OCI-M2 (cell line): ENCODE results near the gene GAL3ST2.
"Not testable (repeated sequence)": the region's sequence is repeated elsewhere in the genome, so short reads cannot be mapped to it uniquely, and the experiment has no call there.

Source experiments
- DNase-seq: peaks from one replicate; lab custom pipeline; 2025; ENCODE audit not compliant: unreplicated experiment; lab: John Stamatoyannopoulos, UW

The GAL3ST2 gene

DNA sequence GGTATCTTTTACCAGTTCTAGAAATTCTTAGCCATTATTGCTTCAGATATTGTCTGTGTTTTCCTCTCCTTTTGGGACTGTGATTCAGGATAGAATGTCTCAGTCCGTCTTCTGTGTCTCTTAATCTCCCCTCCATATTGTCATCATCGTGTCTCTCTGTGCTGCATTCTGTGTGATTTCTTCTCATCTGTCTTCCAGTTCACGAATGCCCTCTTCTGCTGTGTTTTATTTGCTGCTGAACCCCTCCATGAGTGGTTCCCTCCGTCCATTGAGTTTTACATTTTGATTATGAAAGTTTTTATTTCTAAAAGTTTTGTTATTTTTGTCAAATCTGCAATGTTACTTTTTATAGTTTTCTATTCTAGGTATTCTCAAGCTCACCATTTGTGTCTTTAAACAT, 30.5 kb upstream of the GAL3ST2 start:
- DNase-seq = no peak

DNA sequence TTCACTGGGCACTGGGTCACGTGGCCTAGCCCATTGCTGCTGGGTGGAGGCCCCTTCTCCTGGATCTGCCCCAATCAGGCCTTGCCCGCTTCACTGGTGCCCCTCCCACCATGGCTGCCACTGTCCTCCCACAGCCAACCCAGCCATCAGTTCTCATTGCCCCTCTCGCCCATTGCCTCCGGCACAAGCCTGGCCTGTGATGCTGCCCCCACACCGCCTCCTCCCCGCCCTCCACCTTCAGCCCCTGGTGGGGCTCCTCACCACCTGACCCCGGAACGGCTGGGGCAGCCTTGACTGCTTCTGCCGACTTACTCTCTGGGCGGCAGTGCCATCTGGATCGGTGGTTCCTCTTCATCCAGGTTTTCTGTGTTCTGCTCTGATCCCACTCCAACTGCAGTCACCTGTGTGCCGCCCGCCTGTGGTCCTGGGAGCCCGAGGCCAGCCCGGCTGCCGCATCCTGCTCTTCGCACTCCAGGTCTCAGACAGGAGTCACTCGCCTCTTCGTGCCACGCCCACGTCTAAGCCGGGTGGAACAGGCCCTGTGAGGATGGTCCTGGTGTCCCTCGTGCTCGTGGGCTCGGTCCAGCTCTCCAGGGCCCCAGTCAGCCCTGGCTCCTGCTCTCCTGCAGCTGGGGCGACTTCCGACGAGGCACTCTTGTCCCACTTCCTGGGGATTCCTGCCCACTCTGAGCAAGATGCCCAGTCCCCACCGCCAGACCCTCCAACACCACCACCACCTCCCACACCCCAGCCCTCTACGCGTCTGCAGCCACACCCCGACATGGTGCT, 28.0 kb upstream of the GAL3ST2 start:
- DNase-seq = no peak

DNA sequence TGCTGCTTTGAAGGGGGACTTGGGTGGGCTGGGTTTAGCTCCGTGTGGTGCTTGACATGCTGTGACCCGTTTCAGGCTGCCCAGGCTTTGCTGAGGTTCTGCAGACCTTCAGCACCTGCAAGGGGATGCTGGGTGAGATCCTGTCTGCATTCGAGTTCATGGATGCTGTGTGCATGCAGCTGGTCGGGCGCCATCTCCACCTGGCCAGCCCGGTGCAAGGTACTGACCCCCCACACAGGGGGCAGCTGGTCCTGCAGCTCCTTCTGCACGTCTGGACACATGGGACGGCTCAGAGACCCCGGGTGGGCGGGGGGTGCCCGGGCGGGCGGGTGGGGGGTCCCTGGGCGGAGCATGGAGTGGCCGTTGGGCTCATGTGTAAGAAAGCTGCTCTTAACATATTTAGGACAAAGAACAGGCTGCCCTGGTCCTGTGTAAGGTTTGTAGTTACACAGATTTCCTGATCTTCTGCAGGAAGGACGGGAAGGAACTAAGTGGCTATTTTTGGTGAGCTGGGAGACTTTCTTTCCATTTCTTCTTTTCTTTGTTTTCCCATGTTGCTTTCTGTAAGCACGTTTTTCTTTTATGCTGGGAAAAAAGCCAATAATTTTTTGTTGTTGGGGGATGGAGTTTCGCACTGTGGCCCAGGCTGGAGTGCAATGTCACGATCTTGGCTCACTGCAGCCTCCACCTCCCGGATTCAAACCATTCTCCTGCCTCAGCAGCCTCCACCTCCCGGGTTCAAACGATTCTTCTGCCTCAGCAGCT, 26.4 kb upstream of the GAL3ST2 start:
- no peak for DNase-seq

DNA sequence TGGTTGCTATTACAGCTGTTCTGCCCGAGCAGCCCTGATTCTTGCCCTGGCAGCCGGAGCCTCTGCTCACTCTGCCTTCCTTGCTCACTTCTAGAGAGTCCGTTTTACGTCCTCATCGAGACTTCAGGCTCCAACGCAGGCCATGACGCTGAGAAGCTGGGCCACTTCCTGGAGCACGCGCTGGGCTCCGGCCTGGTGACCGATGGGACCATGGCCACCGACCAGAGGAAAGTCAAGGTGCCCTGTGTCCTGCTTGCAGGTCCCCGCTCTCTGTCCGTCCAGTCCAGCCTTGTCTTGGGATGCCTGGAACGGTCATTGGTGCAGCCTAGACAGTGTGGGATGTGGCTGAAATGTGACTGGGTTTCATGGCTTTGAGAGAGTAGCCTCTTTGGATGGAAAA, 25.5 kb upstream of the GAL3ST2 start:
- DNase-seq = no peak

DNA sequence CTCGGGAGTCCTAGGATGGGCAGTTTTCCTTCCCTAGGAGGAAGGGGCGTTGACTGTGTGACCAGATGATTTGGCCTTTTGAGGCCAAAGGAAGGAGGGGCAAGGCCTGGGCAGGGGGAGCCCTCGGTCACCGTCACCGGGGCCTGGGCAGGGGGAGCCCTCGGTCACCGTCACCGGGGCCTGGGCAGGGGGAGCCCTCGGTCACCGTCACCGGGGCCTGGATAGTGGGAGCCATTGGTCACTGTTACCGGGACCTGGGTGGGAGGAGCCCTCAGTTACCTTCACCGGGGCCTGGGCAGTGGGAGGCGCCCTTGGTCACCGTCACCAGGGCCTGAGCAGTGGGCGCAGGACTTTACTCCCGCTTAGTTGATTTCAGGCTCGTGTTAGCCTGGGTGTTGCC, 24.8 kb upstream of the GAL3ST2 start:
- DNase-seq = no peak

DNA sequence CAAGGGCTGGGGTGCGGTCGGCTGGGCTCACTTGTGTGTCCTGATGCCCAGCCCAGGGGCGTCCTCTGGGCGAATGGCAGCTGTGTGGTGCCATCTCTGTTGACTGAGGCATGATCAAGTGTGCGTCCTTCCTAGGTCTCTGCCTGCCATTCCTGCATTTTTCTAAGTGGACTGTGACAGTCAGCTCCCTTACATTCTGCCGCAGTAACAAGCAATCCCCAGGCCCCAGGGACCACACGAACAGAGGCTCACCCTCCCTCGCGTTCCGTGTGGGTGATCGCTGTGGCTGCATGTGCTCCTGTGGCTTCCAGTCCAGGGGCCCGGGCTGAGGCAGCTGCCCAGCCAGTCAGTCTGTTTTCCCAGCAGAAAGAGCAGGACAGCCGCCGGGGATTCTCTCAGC, 24.4 kb upstream of the GAL3ST2 start:
- no peak for DNase-seq

DNA sequence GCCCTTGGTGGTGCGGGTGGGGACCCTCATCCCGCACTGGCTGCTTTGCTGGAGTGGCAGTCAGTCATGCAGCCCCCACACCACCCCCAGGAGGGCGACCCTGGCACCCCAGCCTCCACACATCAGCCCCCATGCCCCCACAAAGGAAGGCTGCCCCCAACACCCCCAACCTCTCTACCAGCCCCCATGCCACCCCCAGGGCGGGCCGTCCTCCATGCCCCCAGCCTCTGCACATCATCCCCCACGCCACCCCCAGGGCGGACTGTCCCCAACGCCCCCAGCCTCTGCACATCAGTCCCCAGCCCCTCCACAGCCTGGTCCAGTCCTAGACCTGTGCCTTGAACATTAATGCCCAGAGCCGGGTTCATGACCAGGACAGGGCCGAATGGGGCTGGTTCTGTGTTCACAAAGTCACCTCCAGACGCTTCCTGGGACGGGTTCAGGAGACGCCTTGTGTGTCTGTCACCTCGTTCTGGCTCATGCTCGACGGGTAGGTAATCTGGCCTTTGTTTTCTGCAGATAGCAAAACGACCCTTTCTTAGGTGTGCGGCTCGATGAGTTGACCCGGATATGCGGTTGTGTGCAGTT, 23.8 kb upstream of the GAL3ST2 start:
- no peak for DNase-seq

DNA sequence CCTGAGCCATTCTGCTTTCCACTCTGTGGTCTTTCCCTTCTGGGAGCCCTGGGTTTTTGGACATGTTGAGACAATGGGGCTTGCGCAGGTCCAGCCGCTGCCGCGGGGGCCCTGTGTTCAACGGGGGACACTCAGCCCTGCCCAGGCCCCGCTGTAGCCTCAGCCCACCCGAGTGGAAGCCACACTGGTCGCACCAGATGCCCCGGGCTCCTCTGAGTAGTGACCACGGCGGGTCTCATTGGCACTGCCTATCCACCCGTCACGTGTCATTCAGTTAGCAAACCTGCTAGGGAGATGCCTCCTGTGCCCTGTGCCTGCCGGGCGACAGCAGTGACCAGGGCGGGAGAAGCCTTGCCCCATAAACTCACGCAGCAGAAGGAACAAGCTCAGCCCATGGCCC, 23.1 kb upstream of the GAL3ST2 start:
- DNase-seq = no peak

DNA sequence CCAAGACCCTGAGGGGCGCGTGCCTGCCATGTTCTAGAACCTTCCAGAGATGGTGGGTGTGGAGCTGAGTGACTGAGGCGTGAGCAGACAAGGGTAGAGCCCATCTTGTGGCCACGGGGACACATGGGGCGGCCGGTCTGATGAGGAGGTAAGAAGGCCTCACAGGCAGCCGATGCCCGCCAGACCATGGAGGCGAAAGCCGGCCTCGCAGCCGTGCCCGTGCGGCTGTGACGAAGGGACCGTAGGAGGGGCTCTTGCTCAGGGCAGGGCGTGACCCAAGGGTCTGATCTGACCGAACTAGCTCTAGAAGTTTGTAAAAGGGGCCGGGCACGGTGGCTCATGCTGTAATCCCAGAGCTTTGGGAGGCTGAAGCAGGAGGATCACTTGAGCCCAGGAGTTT, 22.6 kb upstream of the GAL3ST2 start:
- no peak for DNase-seq

DNA sequence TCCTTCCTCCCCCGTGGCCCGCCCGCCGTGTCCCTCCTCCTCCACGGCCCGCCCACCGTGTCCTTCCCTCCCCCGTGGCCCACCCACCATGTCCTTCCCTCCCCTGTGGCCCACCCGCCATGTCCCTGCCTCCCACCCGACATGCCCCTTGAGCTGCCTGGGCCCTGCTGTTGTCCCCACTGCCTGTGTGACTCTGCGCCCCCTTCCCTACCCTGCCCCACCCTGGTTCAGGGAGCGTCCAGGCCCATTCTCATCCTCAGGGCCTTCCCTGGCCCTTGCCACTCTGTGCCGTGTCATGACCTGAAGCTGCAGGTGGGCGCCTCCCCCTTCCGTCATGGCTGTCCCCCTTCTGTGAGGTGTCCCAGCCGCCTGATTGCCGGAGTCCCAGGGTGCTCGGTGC, 21.5 kb upstream of the GAL3ST2 start:
- no peak for DNase-seq

DNA sequence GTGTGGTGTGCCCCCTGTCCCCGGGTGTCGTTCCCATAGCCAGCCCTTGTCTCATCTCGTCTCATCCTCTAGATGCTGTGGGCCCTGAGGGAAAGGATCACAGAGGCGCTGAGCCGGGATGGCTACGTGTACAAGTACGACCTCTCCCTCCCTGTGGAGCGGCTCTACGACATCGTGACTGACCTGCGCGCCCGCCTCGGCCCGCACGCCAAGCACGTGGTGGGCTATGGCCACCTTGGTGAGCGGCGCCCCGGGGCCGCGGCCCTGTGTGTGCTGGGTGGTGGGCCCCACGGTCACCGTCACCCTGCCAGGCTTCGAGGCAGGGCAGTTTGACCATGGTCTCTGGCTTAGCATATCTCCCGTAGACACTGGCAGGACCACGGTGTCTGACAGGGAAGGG, 20.8 kb upstream of the GAL3ST2 start:
- no peak for DNase-seq

DNA sequence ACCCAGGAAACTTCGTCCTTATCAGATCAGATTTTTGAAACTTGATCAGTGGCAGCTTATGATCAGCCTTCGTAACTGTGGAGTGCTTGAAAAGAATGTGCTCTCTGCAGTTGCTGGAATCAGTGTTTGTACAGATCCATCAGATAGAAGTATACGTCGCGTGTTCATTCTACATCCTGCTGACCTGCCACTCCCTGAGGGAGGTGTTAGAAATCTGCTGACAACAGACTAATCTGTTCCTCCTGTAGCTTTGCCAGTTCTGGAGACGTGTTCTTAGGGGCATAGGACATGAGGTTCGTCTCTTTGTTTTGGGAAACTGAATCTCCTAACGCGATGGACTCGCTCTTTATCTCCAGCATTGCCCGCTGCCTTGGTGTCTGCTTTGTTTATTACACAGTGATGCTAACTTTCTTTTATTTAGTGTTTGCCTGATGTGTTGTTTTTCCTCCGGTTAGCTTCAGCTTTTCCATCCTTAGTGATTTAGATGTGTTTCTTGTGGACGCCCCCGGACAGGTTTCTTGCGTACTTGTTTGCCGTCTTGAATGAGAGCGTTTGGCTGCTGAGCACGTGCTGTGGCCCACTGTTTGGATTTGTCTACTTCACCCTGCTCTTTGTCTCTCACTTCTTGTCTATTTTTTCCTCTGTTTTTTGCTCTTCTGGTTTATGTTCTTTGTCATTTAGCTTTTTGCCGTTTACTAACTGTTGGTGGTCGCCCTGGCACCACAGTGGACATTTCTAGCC, 17.4 kb upstream of the GAL3ST2 start:
- no peak for DNase-seq

DNA sequence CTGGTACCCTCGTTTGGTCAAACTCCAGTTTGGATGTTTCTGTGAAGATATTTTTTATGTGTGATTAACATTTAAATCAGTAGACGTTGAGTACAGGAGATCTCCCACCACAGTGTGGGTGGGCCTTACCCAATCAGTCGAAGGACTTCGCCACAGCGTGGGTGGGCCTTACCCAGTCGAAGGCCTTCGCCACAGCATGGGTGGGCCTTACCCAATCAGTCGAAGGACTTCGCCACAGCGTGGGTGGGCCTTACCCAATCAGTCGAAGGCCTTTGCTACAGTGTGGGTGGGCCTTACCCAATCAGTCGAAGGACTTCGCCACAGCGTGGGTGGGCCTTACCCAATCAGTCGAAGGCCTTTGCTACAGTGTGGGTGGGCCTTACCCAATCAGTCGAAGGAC, 16.7 kb upstream of the GAL3ST2 start:
- not testable (repeated sequence) for DNase-seq

DNA sequence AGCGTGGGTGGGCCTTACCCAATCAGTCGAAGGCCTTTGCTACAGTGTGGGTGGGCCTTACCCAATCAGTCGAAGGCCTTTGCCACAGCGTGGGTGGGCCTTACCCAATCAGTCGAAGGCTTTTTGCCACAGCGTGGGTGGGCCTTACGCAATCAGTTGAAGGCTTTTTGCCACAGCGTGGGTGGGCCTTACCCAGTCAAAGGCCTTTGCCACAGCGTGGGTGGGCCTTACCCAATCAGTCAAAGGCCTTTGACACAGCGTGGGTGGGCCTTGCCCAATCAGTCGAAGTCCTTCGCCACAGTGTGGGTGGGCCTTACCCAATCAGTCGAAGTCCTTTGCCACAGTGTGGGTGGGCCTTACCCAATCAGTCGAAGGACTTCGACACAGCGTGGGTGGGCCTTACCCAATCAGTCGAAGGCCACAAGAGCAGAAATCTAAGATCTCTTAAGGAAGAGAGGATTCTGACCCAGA, 16.3 kb upstream of the GAL3ST2 start:
- DNase-seq = no peak

DNA sequence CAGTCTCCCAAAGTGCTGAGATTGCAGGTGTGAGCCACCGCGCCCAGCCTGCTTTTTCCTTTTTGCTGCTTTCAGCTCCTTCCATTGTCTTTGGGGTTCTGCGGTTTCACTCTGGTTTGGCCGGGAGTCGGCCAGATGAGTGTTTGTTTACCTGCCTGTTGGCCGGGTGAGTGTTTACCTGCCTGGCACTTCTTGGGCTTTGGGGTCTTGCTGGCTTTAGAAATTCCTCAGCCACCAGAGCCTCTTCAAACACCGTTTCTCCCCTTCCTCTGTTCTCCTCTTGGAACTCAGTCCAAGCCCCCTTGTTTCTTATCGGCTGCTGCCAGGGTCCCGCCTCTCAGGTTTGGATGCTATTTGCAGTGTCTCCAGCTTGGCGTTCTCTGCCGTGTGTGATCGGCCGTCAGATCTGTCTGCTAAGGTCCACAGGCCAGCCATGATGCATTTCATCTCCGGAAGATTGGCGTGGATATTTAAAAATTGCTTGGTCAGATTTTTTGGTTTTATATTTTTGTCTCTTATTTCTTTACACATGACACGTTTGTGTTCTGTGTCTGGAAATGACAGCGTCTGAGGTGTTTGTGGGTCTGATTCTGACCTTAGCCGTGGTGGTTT, 14.2 kb upstream of the GAL3ST2 start:
- DNase-seq = no peak

DNA sequence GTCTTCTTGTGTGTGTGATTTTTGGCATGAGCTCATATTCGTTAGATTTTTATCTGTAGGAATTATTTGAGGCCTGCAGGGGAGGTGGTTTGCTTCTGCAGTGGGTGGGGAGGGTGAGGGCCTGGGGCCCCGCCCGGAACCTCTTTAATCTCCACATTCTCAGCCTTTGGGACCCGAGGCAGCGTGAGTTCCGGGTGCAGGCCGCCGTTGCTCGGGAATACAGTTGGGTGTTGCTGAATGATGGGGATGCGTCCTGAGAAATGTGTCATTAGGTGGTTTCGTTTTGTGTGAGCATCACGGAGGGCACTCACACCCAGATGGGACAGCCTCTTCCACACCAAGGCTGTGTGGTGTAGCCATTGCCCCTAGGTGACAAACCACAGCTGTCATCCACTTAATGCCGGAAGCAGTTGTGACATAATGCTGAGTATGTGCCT, 13.7 kb upstream of the GAL3ST2 start:
- DNase-seq = no peak

DNA sequence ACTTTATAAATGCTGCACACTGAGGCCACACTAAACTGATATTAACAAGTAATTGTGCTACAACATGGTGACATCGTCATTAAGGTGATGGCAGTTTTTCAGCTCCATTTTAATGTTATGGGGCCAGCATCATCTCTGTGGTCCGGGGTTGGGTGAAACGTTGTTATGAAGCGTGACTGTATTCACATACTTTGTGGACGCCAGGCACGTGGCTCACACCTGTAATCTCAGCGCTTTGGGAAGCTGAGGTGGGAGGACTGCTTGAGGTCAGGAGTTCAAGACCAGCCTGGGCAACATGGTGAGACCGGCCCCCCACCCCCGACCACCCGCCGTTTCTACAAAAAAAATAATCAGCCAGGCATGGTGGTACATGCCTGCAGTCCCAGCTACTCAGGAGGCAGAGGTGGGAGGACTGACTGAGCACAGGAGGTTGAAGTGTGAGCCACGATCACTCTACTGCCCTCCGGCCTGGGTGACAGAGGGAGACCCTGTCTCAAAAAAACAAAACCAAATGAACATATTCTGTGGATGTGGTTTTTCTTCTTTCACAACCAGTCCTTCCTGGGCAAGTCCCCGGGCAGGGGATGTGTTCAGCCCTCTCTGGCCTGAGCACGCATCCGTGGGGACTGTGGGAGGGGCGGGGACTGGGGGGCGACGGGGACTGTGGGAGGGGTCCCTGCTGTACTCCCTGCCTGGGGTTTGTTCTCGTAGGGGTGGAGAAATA, 12.9 kb upstream of the GAL3ST2 start:
- DNase-seq = no peak

DNA sequence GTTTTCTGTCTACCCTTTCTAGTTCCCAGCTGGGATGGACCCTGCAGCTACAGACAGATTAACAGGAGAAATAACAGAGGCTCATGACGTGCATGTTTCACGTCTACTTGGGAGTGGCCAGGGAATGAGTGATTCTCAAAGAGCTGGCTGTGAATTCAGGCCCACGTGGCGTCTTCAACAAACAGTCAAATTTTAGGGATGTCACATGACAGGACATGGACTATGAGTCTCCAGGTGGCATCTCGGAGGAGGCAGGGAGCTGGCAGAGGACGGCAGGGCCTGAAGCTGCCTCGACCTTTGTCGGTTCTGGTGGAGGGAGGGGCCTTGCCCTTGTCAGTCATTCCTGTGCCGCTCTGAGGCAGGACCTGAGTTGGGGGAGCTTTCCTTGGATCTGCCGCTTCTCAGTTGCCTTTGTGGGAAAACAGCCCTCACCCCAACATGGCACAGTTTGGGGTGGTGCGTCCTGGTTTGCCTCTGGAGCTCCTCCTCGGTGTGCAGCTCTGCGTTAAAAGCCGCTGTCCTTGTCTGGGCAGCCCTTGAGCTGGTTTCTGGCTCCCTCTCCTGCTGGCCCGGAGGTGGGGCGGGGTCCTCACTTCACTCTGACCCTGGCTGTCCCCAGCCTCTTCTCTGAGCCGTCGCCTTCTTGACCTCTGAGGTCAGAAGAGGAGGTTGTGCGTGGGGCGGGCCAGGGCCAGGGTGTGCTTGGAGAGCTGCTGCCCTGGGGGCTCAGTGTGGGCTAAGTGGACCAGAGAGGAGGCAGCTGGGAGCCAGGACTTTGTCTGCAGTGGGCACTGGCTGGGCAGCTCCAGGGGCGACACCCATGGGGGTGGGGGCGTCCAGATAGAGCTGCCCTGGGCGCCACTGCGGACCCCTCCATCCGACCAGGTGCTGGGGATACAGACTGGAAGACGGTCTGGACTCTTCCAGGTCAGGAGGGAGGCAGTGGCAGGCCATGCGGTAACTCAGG, 12.1 kb upstream of the GAL3ST2 start:
- no peak for DNase-seq
